NCI-H2081 treated with DMSO at 0.1 percent for 48 hours (cell line): Measurements from ENCODE around the gene SCUBE3.

Source experiments
- DNase-seq: peaks from one replicate; lab custom pipeline; 2025; lab: John Stamatoyannopoulos, UW

Gene SCUBE3

GRCh38 chr6:35240838-35241801 is 27.4 kb downstream of the SCUBE3 start:
- DNase-seq = no peak

GRCh38 chr6:35242486-35242885 is 28.7 kb downstream of the SCUBE3 start:
- no peak for DNase-seq

GRCh38 chr6:35242906-35243305 is 29.1 kb downstream of the SCUBE3 start:
- no peak for DNase-seq

GRCh38 chr6:35243386-35243958 is 29.7 kb downstream of the SCUBE3 start:
- DNase-seq = no peak

GRCh38 chr6:35244551-35244950 is 30.8 kb downstream of the SCUBE3 start:
- no peak for DNase-seq

GRCh38 chr6:35247642-35248231 is 34.0 kb downstream of the SCUBE3 start:
- no peak for DNase-seq

- DNase-seq = no peak
Measured at GRCh38 chr6:35248300-35248699, 34.5 kb downstream of the SCUBE3 start.

GRCh38 chr6:35248965-35249364 is 35.2 kb downstream of the SCUBE3 start:
- no peak for DNase-seq

GRCh38 chr6:35251949-35252348 is 38.2 kb downstream of the SCUBE3 start:
- DNase-seq = no peak

GRCh38 chr6:35253249-35253648 is 39.5 kb downstream of the SCUBE3 start:
- no peak for DNase-seq

- no peak for DNase-seq
Measured at GRCh38 chr6:35258336-35258735, 44.6 kb downstream of the SCUBE3 start.

- no peak for DNase-seq
Measured at GRCh38 chr6:35258858-35259193, 45.1 kb downstream of the SCUBE3 start.

- DNase-seq = peak; percentile 60
Measured at GRCh38 chr6:35259194-35259947, 45.6 kb downstream of the SCUBE3 start, which contains the start of gene ZNF76. Gene ZNF76, plus strand, starts transcription at chr6:35259735. Its CDS starts 21,417 bp downstream, at chr6:35281152.

GRCh38 chr6:35259948-35260590 is 46.3 kb downstream of the SCUBE3 start:
- DNase-seq = no peak

GRCh38 chr6:35260591-35261570 is 47.1 kb downstream of the SCUBE3 start:
- no peak for DNase-seq

GRCh38 chr6:35262596-35262995 is 48.8 kb downstream of the SCUBE3 start:
- no peak for DNase-seq

GRCh38 chr6:35264550-35265274 is 51.0 kb downstream of the SCUBE3 start:
- DNase-seq = no peak

GRCh38 chr6:35265523-35265922 is 51.8 kb downstream of the SCUBE3 start:
- no peak for DNase-seq

- DNase-seq = no peak
Measured at GRCh38 chr6:35267446-35267845, 53.7 kb downstream of the SCUBE3 start.

GRCh38 chr6:35267897-35268296 is 54.1 kb downstream of the SCUBE3 start:
- DNase-seq = no peak
